ENCODE data around the gene SERGEF. TPM values are rescaled to one million over a fixed set of nuclear protein-coding genes. Genes with fewer than 3 reads are reported as not detected.

The SERGEF gene
- total RNA-seq, 1 experiment from 2014 or later, result 26.1 TPM

- Mint-ChIP-seq H3K27me3 (ENCODE audit: insufficient read depth, unreplicated experiment) (no peaks in the 10 kb centered on the region), H3K4me3 (ENCODE audit: unreplicated experiment) (no peak overlapping the region), H3K4me1 (ENCODE audit: insufficient read depth, unreplicated experiment) (no peaks in the 10 kb centered on the region), H3K9me3 (ENCODE audit: unreplicated experiment) (no peaks in the 10 kb centered on the region), H3K27ac (ENCODE audit: low read depth, unreplicated experiment) (no peak overlapping the region), H3K36me3 (ENCODE audit: insufficient read depth, unreplicated experiment) (no peaks in the 10 kb centered on the region)
- CTCF ChIA-PET, result interaction anchor here (0.6 to 1.2 kb wide), 2 partner anchors 18 to 35 kb away, joined by 3 read pairs; no protein-coding TSS in a partner anchor
- intact Hi-C loops (cut with micrococcal nuclease), result no loop called here
- no peak for DNase-seq (ENCODE audit: unreplicated experiment)
- BruUV-seq (replicated peaks), result no TSS peak
- POLR2A ChIA-PET, result no interaction called here
- TF ChIP-seq, protein P1, sequence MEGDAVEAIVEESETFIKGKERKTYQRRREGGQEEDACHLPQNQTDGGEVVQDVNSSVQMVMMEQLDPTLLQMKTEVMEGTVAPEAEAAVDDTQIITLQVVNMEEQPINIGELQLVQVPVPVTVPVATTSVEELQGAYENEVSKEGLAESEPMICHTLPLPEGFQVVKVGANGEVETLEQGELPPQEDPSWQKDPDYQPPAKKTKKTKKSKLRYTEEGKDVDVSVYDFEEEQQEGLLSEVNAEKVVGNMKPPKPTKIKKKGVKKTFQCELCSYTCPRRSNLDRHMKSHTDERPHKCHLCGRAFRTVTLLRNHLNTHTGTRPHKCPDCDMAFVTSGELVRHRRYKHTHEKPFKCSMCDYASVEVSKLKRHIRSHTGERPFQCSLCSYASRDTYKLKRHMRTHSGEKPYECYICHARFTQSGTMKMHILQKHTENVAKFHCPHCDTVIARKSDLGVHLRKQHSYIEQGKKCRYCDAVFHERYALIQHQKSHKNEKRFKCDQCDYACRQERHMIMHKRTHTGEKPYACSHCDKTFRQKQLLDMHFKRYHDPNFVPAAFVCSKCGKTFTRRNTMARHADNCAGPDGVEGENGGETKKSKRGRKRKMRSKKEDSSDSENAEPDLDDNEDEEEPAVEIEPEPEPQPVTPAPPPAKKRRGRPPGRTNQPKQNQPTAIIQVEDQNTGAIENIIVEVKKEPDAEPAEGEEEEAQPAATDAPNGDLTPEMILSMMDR (IDR thresholded peaks at IDR 0.05; ENCODE audit: unreplicated experiment), result no peak
Observed at GRCh38 chr11:17831228-17831627, 181.6 kb downstream of the SERGEF start.

- no peak overlapping the region for H3K4me3 Mint-ChIP-seq (ENCODE audit: unreplicated experiment)
- H3K36me3 Mint-ChIP-seq (ENCODE audit: insufficient read depth, unreplicated experiment), result no peaks in the 10 kb centered on the region
- no peaks in the 10 kb centered on the region for H3K27me3 Mint-ChIP-seq (ENCODE audit: insufficient read depth, unreplicated experiment)
- ChIA-PET POLR2A (interaction anchor here (0.9 to 1.5 kb wide), 2 partner anchors 13 to 148 kb away, joined by 3 read pairs; no protein-coding TSS in a partner anchor), CTCF (interaction anchor here (0.6 to 6.3 kb wide), 13 partner anchors 10 to 928 kb away, joined by 3 to 72 read pairs (median 5); partner anchors contain the start of gene KCNC1)
- DNase-seq (ENCODE audit: unreplicated experiment), result no peak
- intact Hi-C loops (cut with micrococcal nuclease), result loop anchor here (10.0 kb wide), 2 partner anchors 64 to 234 kb away; no protein-coding TSS in a partner anchor
- BruUV-seq (replicated peaks), result no TSS peak
- no peaks in the 10 kb centered on the region for H3K4me1 Mint-ChIP-seq (ENCODE audit: insufficient read depth, unreplicated experiment)
- no peak overlapping the region for H3K27ac Mint-ChIP-seq (ENCODE audit: low read depth, unreplicated experiment)
- no peaks in the 10 kb centered on the region for H3K9me3 Mint-ChIP-seq (ENCODE audit: unreplicated experiment)
- TF ChIP-seq, protein P1 (IDR thresholded peaks at IDR 0.05; ENCODE audit: unreplicated experiment), result no peak
Observed at GRCh38 chr11:17828311-17828751, 184.5 kb downstream of the SERGEF start.

- H3K27ac Mint-ChIP-seq (ENCODE audit: low read depth, unreplicated experiment), result no peak overlapping the region
- no peaks in the 10 kb centered on the region for H3K4me1 Mint-ChIP-seq (ENCODE audit: insufficient read depth, unreplicated experiment)
- no TSS peak for BruUV-seq (replicated peaks)
- POLR2A ChIA-PET, result interaction anchor here (0.8 to 1.8 kb wide), 3 partner anchors 10 to 96 kb away, joined by 3 to 5 read pairs (median 3); no protein-coding TSS in a partner anchor
- no peaks in the 10 kb centered on the region for H3K27me3 Mint-ChIP-seq (ENCODE audit: insufficient read depth, unreplicated experiment)
- no peaks in the 10 kb centered on the region for H3K9me3 Mint-ChIP-seq (ENCODE audit: unreplicated experiment)
- CTCF ChIA-PET, result interaction anchor here (0.7 to 6.3 kb wide), 21 partner anchors 9 to 163 kb away, joined by 3 to 72 read pairs (median 4); partner anchors contain the start of gene KCNC1
- intact Hi-C loops (cut with micrococcal nuclease), result loop anchor here (1.0 to 10.0 kb wide), 4 partner anchors 62 to 232 kb away; no protein-coding TSS in a partner anchor
- no peaks in the 10 kb centered on the region for H3K36me3 Mint-ChIP-seq (ENCODE audit: insufficient read depth, unreplicated experiment)
- TF ChIP-seq, protein P1 (IDR thresholded peaks at IDR 0.05; ENCODE audit: unreplicated experiment), result peak; percentile 26
- peak; percentile 35 for DNase-seq (ENCODE audit: unreplicated experiment)
- H3K4me3 Mint-ChIP-seq (ENCODE audit: unreplicated experiment), result no peak overlapping the region
Observed at GRCh38 chr11:17827006-17827405, 185.8 kb downstream of the SERGEF start.

- intact Hi-C loops (cut with micrococcal nuclease), result loop anchor here (10.0 kb wide), 2 partner anchors 58 to 228 kb away; no protein-coding TSS in a partner anchor
- Mint-ChIP-seq H3K36me3 (ENCODE audit: insufficient read depth, unreplicated experiment) (no peaks in the 10 kb centered on the region), H3K9me3 (ENCODE audit: unreplicated experiment) (no peaks in the 10 kb centered on the region), H3K27me3 (ENCODE audit: insufficient read depth, unreplicated experiment) (no peaks in the 10 kb centered on the region), H3K27ac (ENCODE audit: low read depth, unreplicated experiment) (no peak overlapping the region), H3K4me1 (ENCODE audit: insufficient read depth, unreplicated experiment) (no peaks in the 10 kb centered on the region), H3K4me3 (ENCODE audit: unreplicated experiment) (no peak overlapping the region)
- ChIA-PET POLR2A (no interaction called here), CTCF (interaction anchor here (0.5 to 4.4 kb wide), 3 partner anchors 81 to 158 kb away, joined by 3 to 25 read pairs (median 4); no protein-coding TSS in a partner anchor)
- TF ChIP-seq, protein P1 (IDR thresholded peaks at IDR 0.05; ENCODE audit: unreplicated experiment), result no peak
- DNase-seq (ENCODE audit: unreplicated experiment), result no peak
- no TSS peak for BruUV-seq (replicated peaks)
Observed at GRCh38 chr11:17822401-17822781, 190.5 kb downstream of the SERGEF start.
